ENCODE measurements around the gene KIAA1328.

KIAA1328 gene

GRCh38 chr18:36963464-36963863 lies 134.5 kb downstream of the KIAA1328 start:
- FAIRE-seq = no peak

GRCh38 chr18:36974686-36975085 lies 145.8 kb downstream of the KIAA1328 start:
- FAIRE-seq = no peak

GRCh38 chr18:36977121-36977520 lies 148.2 kb downstream of the KIAA1328 start:
- FAIRE-seq = no peak

- FAIRE-seq = no peak
Observed at GRCh38 chr18:36993068-36993467, 164.1 kb downstream of the KIAA1328 start.

GRCh38 chr18:37006742-37007141 lies 177.8 kb downstream of the KIAA1328 start:
- FAIRE-seq = no peak

- FAIRE-seq = no peak
Observed at GRCh38 chr18:37012452-37012851, 183.5 kb downstream of the KIAA1328 start.

GRCh38 chr18:37019157-37019827 lies 190.4 kb downstream of the KIAA1328 start:
- FAIRE-seq = no peak

- FAIRE-seq = no peak
Observed at GRCh38 chr18:37033419-37033818, 204.5 kb downstream of the KIAA1328 start.

GRCh38 chr18:37042381-37042780 lies 213.5 kb downstream of the KIAA1328 start:
- FAIRE-seq = no peak

GRCh38 chr18:37055137-37055802 lies 226.3 kb downstream of the KIAA1328 start:
- FAIRE-seq = no peak

GRCh38 chr18:37064187-37064586 lies 235.3 kb downstream of the KIAA1328 start:
- FAIRE-seq = no peak

- FAIRE-seq = no peak
Observed at GRCh38 chr18:37065254-37065653, 236.3 kb downstream of the KIAA1328 start.

GRCh38 chr18:37084912-37085311 lies 256.0 kb downstream of the KIAA1328 start:
- FAIRE-seq = no peak

- no peak for FAIRE-seq
Observed at GRCh38 chr18:37085362-37085761, 256.4 kb downstream of the KIAA1328 start.

- no peak for FAIRE-seq
Observed at GRCh38 chr18:37107748-37108522, 279.0 kb downstream of the KIAA1328 start.

GRCh38 chr18:37122877-37123276 lies 293.9 kb downstream of the KIAA1328 start:
- no peak for FAIRE-seq

- no peak for FAIRE-seq
Observed at GRCh38 chr18:37124516-37124915, 295.6 kb downstream of the KIAA1328 start.

GRCh38 chr18:37135177-37135576 lies 306.2 kb downstream of the KIAA1328 start:
- FAIRE-seq = no peak

GRCh38 chr18:37138456-37138855 lies 309.5 kb downstream of the KIAA1328 start:
- no peak for FAIRE-seq

- no peak for FAIRE-seq
Observed at GRCh38 chr18:37139876-37140275, 310.9 kb downstream of the KIAA1328 start.

- FAIRE-seq = no peak
Observed at GRCh38 chr18:37144921-37145320, 316.0 kb downstream of the KIAA1328 start.

- no peak for FAIRE-seq
Observed at GRCh38 chr18:37156330-37156942, 327.5 kb downstream of the KIAA1328 start.

- FAIRE-seq = no peak
Observed at GRCh38 chr18:37160038-37160820, 331.3 kb downstream of the KIAA1328 start.

Measured in A204.1 (cell line).